ENCODE measurements around the gene LYZL2. TPM values are rescaled to one million over a fixed set of nuclear protein-coding genes. Genes with fewer than 3 reads are reported as not detected.
"Not testable (repeated sequence)": the region's sequence is repeated elsewhere in the genome, so short reads cannot be mapped to it uniquely, and the experiment has no call there.

LYZL2 gene
- total RNA-seq, 1 donor from 2014 or later, result not detected

GRCh38 chr10:30671026-30671616 lies 41.6 kb upstream of the LYZL2 start:
- Histone ChIP-seq H3K27ac (replicated peaks) (no peak overlapping the region), H3K4me1 (peaks cover 3% of the 10 kb centered on the region), H3K9me3 (replicated peaks) (no peaks in the 10 kb centered on the region), H3K4me3 (peak overlapping the region; percentile 51), H3K27me3 (ENCODE audit: low read depth) (no peaks in the 10 kb centered on the region), H3K36me3 (no peaks in the 10 kb centered on the region)
- intact Hi-C loops (cut with micrococcal nuclease), result no loop called here
- DNase-seq, result no peak
- peak; percentile 80 for TF ChIP-seq CTCF (IDR thresholded peaks at IDR 0.05; ENCODE audit: borderline replicate concordance)

- H3K27ac ChIP-seq (replicated peaks), result peak overlapping the region; percentile 71
- intact Hi-C loops (cut with micrococcal nuclease); H3K9me3 ChIP-seq (replicated peaks); H3K4me3 ChIP-seq; H3K4me1 ChIP-seq; H3K36me3 ChIP-seq; H3K27me3 ChIP-seq (ENCODE audit: low read depth): not testable (repeated sequence)
- DNase-seq, result peak; percentile 70
Observed at GRCh38 chr10:30667982-30668381, 38.4 kb upstream of the LYZL2 start.

DNA sequence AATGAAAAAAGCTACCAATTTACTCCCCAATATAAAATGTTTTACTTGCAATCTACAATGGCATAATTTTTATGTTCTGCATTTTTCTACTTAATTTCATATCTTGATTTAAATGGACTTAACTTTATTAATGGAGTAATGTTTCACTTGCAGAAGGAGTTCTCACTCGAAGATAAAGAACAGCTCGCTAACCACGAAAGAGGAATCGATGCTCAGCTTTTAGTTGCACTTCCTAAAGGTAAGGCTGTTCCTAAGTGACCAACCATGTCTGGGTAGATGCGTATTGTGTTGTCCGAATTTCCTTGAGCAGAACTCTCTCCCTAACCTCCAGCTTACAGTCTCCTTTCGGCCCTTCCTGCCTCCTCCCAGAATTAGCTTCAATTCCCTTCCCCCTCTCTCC lies 33.9 kb upstream of the LYZL2 start:
- DNase-seq; H3K4me1 ChIP-seq; H3K27ac ChIP-seq (replicated peaks); H3K36me3 ChIP-seq; H3K27me3 ChIP-seq (ENCODE audit: low read depth); intact Hi-C loops (cut with micrococcal nuclease); H3K4me3 ChIP-seq; H3K9me3 ChIP-seq (replicated peaks): not testable (repeated sequence)

DNA sequence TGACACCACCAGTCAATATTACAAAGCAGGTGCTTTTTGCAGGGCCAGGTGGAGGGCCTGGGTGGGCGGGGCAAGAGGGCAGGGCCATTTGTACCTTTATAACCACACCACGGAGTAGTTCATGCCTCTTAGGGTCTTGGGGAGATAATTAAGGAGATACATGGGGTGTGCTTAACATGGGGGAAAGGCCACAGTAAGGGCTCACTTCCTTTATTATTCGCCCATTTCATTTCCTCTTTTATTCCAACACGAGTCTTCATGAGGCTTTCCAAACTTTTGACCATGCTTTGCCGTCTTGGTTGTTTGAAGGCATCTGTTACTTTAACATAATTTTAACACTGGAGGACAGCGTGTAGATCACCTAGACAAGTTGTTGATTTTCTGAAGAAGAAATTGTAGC lies 33.3 kb upstream of the LYZL2 start:
- no peak overlapping the region for H3K27ac ChIP-seq (replicated peaks)
- intact Hi-C loops (cut with micrococcal nuclease), result no loop called here
- H3K4me3 ChIP-seq, result no peak overlapping the region
- H3K36me3 ChIP-seq, result no peaks in the 10 kb centered on the region
- no peak for DNase-seq
- H3K9me3 ChIP-seq (replicated peaks), result no peaks in the 10 kb centered on the region
- peaks cover 7% of the 10 kb centered on the region for H3K27me3 ChIP-seq (ENCODE audit: low read depth)
- no peaks in the 10 kb centered on the region for H3K4me1 ChIP-seq
- no peak for TF ChIP-seq CTCF (IDR thresholded peaks at IDR 0.05; ENCODE audit: borderline replicate concordance)

- H3K27me3 ChIP-seq (ENCODE audit: low read depth); H3K4me3 ChIP-seq; H3K36me3 ChIP-seq; H3K4me1 ChIP-seq; H3K27ac ChIP-seq (replicated peaks); intact Hi-C loops (cut with micrococcal nuclease); H3K9me3 ChIP-seq (replicated peaks); DNase-seq: not testable (repeated sequence)
Observed at GRCh38 chr10:30660314-30660713, 30.8 kb upstream of the LYZL2 start.

DNA sequence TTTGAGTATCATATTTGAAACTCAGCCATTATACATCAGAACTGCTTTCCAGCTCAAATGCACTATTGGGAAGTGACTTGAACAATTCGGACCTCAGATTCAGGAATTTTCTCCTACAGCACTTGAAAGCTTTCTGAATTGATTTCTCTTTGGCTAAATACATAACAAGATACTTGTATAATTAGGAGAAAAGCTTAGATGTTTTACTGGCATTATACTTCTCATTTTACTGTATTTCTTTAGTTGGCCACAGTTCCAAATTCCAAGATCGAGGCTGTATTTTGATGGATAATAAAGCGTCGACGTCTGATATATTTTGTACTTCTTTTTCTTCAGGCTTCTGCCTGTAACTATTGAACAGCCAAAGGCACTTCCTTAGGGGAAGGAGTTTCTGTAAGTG lies 26.7 kb upstream of the LYZL2 start:
- Histone ChIP-seq H3K4me3 (no peak overlapping the region), H3K27me3 (ENCODE audit: low read depth) (peaks cover 7% of the 10 kb centered on the region), H3K36me3 (no peaks in the 10 kb centered on the region), H3K9me3 (replicated peaks) (no peaks in the 10 kb centered on the region), H3K4me1 (peaks cover 5% of the 10 kb centered on the region), H3K27ac (replicated peaks) (no peak overlapping the region)
- intact Hi-C loops (cut with micrococcal nuclease), result no loop called here
- no peak for TF ChIP-seq CTCF (IDR thresholded peaks at IDR 0.05; ENCODE audit: borderline replicate concordance)
- no peak for DNase-seq

GRCh38 chr10:30655001-30655400 lies 25.4 kb upstream of the LYZL2 start:
- DNase-seq; H3K4me3 ChIP-seq; H3K36me3 ChIP-seq; H3K27me3 ChIP-seq (ENCODE audit: low read depth); H3K27ac ChIP-seq (replicated peaks); intact Hi-C loops (cut with micrococcal nuclease); H3K9me3 ChIP-seq (replicated peaks): not testable (repeated sequence)
- H3K4me1 ChIP-seq, result peaks cover 10% of the 10 kb centered on the region

DNA sequence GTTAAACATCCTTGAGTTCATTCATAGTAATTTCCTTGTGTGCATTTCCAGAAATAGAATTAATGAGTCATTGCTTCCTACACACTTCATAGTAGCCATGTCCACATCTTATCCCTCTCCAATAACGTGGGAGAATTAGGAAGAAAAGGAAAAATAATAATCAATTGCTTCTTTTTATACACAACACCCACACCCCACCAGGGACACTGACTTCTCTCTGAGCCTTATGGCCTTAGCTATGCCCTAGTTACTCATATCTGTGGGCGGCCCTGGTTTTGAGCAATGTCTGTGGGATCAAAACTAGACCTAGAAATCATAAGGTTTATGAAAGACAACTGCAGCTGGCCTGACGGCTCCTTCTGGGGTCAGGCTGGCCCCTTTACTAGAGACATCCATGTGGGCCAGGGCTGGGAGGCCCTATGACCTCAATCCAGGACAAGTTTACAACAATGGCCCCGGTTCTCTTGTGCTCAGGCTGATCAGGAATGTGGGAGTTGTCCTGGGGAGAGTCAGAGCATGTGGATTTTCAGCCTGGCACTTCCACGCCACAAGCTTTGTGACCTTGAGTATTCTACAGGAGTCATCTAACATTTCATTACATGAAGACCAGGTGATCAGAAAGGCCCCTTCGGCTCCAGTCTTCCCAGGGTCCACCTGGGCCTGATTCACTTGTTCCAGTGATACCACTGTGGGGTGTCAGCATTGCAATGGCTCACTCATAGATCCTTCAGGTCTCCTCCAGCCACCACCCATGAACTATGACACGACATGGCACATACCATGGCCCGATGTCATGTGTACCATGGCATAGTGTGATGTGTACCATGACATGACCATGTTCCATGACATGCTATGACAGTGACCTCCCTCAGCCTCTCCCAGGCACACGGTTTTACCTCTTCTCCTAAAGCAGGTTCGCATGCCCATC lies 22.2 kb upstream of the LYZL2 start:
- intact Hi-C loops (cut with micrococcal nuclease); DNase-seq; H3K27ac ChIP-seq (replicated peaks); H3K9me3 ChIP-seq (replicated peaks); H3K36me3 ChIP-seq; H3K4me3 ChIP-seq; H3K27me3 ChIP-seq (ENCODE audit: low read depth): not testable (repeated sequence)
- H3K4me1 ChIP-seq, result peaks cover 10% of the 10 kb centered on the region
